Activated CD4-positive, CD25-positive, alpha-beta regulatory T cell treated with anti-CD3 and anti-CD28 coated beads, Interleukin-2, amount 50 U/mL, for 16 hours (primary cell): ENCODE measurements around the gene EDIL3.

Source experiments
- DNase-seq: peaks from one replicate; pipeline ENCODE4 v3.0.0-alpha.2; 2020; ENCODE audit warnings: low read depth, low spot score

EDIL3 gene

DNA sequence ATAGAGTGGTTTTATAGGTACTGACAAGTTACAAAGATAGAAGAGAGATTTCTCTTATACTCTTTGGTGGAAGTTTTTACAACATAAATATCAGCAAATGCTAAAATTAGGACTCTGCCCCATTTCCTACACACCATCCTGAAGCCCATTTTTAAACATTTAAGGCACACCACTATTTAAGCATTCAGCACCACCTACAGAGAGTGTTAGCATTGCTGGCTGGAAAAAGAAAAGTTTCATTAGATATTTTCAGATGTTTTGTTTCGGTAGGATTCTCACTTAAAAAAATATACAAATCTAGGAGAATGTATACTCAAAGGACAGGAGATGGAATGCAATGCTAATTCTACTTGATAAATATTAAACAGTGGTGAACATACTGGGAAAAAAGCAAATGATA is 471.1 kb downstream of the EDIL3 start:
- DNase-seq, result no peak

DNA sequence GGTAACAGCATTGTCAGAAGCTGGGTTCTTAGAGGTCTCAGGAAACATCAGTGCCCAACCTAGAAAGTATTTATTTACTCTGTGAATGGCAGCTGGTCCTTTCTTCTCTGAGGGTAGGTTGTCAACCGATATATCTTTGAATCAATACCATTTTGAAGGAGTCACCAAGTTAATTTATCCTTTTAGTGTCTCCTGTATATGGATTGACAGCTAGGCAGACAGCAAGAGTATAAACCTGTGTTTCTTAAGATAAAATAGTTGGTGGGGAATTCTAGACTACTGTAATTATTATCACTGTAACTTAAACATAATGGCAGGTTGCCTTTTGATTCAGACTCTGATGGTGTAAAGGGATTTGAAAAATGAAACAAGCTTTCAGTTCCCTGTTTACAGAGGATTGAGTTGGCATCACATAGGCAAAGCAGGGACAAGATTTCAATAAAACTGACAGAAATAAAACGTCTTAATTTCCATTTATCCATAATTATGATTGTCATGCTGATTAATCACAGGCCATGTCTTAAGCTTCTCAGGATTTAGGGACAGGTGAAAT is 473.2 kb downstream of the EDIL3 start:
- DNase-seq, result no peak

DNA sequence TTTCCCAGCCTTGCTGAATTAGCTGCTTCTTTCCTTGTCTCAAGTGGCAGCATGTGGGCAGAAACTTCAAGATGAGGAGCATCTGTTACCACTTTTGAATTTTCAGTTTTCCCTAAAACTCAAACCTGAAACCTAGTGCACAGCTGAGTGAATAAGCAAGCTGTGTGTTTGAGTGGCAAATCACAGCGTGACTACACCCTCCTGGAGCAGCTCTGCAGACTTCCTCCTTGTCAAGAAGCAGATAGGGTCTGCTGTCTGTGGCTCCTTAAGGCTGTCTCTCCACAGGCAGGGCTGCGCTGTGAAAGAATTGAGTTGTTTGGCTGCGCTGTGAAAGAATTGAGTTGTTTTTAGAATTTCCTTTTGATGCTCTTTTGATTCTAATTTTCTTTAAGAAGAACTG is 484.4 kb downstream of the EDIL3 start:
- no peak for DNase-seq

DNA sequence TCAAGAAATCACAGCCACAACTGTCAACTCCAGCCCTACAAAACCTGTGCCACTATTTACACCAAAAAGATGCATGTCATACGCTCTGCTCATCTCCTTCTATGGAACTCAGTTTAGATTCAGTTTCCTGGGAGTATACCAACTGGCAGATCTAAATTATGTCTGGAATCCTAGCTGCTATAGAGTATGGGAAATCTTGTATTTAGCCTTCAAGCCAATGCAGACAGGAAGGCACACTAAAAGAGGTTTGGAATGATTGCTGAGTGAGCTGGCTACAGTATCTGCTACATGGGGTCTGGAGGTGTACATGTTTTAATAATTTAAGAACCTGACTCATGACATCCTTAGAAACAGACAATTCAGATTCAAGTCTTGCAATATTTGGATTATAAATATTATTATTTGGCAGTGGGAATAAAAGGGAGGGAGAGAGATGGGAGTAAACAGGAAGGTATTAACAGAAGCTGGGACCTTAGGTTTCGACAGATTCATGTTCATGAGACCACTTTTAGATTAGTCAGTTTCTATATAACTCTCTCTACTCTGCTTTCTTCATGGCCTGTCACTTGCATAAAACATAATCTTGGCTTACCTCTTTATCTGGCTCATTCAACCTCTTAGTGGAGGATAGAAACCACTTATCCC is 485.2 kb downstream of the EDIL3 start:
- no peak for DNase-seq

DNA sequence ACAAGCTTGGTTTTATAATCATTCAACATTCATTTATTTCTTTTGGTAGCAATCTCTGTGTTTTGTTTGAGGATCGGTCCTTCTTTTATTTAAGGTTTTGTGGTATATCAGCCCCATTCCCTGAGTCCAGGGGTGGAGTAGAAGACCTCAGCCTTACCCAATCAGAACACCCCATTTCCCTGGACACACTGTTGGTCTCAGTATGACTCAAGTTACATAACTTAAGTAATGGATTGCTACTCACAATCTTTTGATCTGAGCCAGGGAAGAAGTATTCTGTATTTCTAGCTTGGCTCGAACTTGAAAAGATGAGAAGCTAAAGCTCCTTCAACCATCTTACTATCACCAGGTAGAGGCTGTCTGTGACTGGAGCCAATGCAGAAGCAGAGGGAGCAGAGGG is 488.8 kb downstream of the EDIL3 start:
- no peak for DNase-seq

DNA sequence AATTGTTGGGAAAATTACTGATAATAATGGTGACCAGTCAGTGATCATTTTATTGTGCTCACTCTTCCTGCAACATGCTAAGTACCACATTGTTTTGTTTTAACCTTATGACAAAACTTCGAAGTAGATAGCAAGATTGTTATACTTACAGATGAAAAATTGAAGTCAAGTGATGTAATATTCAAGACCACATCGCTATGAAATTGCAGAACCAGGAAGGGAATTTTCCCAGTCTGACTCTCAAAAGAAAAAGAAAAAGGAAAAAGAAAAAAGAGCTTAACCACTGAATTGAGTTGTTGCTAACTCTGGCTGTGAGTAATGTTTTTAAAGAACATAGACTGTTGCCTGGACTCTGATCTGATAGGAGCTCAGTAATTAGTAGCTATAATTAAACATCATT is 493.4 kb downstream of the EDIL3 start:
- DNase-seq, result no peak
